Caco-2 (cell line): Measurements from ENCODE around the gene PAK4. TPM values are rescaled to one million over a fixed set of nuclear protein-coding genes. Genes with fewer than 3 reads are reported as not detected.
A peak's percentile ranks its signal among the peaks of the same experiment; 100 is the strongest.

Experiments used
- BruUV-seq: library from RNA; stranded (reverse); fragments of 400-500 nt; replicated peaks from 2 replicates; lab custom pipeline; 2021; lab: Mats Ljungman, UMichigan
- CTCF ChIA-PET: fragments of 300-600 bp; sonication (Branson Sonifier 250); formaldehyde crosslinking; loops from one replicate; lab custom pipeline; 2022; ENCODE audit warnings: antibody characterized with exemption; lab: Charles Lee
- POLR2A ChIA-PET: fragments of 300-600 bp; sonication (Branson Sonifier 250); formaldehyde crosslinking; loops from one replicate; lab custom pipeline; 2022; ENCODE audit warnings: antibody characterized with exemption; lab: Charles Lee
- DNase-seq, 2 experiments: peaks; one replicate each; pipeline versions ENCODE4 v3.0.0 to v3.0.0-alpha.2; 2020 to 2022
- H3K27me3 ChIP-seq: replicated peaks from 2 replicates; pipeline ENCODE4 v1.6.0; 2011; ENCODE audit warnings: low read length; ENCODE audit not compliant: control insufficient read depth, insufficient read depth
- H3K36me3 ChIP-seq: 2 replicates; pipeline ENCODE4 v1.5.1; 2011; ENCODE audit warnings: low read length; ENCODE audit not compliant: control insufficient read depth, insufficient read depth
- H3K4me1 ChIP-seq: fragments of 250-450 bp; sonication (Bioruptor Pico); 2 replicates; pipeline ENCODE4 v1.5.1; 2020; ENCODE audit warnings: mild to moderate bottlenecking
- H3K4me3 ChIP-seq: 2 replicates; pipeline ENCODE4 v1.5.1; 2011; ENCODE audit warnings: low read depth, mild to moderate bottlenecking, control low read depth, low read length
- H3K9me3 ChIP-seq: fragments of 250-450 bp; sonication (Bioruptor Pico); 2 replicates; pipeline ENCODE4 v1.5.1; 2020; ENCODE audit warnings: mild to moderate bottlenecking, moderate library complexity
- H3K27ac Mint-ChIP-seq: one replicate; pipeline ENCODE4 v1.8.0; 2022; ENCODE audit warnings: mixed read lengths; ENCODE audit not compliant: unreplicated experiment
- H3K27me3 Mint-ChIP-seq: one replicate; pipeline ENCODE4 v1.8.0; 2022; ENCODE audit warnings: mixed read lengths; ENCODE audit not compliant: insufficient read depth, unreplicated experiment
- H3K36me3 Mint-ChIP-seq: one replicate; pipeline ENCODE4 v1.8.0; 2022; ENCODE audit warnings: mild to moderate bottlenecking, mixed read lengths; ENCODE audit not compliant: insufficient read depth, unreplicated experiment
- H3K4me1 Mint-ChIP-seq: one replicate; pipeline ENCODE4 v1.8.0; 2022; ENCODE audit warnings: low read depth, mixed read lengths; ENCODE audit not compliant: unreplicated experiment
- H3K4me3 Mint-ChIP-seq: one replicate; pipeline ENCODE4 v1.8.0; 2022; ENCODE audit warnings: mild to moderate bottlenecking, moderate library complexity, mixed read lengths; ENCODE audit not compliant: unreplicated experiment
- H3K9me3 Mint-ChIP-seq: one replicate; pipeline ENCODE4 v1.8.0; 2022; ENCODE audit warnings: mixed read lengths; ENCODE audit not compliant: unreplicated experiment
- CTCF ChIP-seq, 2 experiments: fragments of 200-600 bp in 1 of 2; IDR thresholded peaks; 1 replicate in 1 of 2; 2 replicates in 1 of 2; pipeline versions ENCODE4 v1.5.1 to v1.8.0; 2011 to 2022; ENCODE audit warnings: antibody characterized with exemption in 1 of 2, control low read depth in 1 of 2, inconsistent platforms in 1 of 2, low read depth in 1 of 2, low read length in 1 of 2, mild to moderate bottlenecking in 1 of 2, moderate library complexity in 1 of 2; ENCODE audit not compliant: insufficient read depth in 1 of 2, severe bottlenecking in 1 of 2, unreplicated experiment in 1 of 2
- intact Hi-C: fragments of 100-400 bp; cut with micrococcal nuclease; formaldehyde crosslinking; loops from one replicate; pipeline ENCODE4 v1.10.0; 2022; ENCODE audit not compliant: unreplicated experiment
- total RNA-seq: library from RNA; stranded (reverse); gene quantifications from 2 replicates; pipeline ENCODE4 v1.2.3, GENCODE V29; 2022

PAK4 gene
- total RNA-seq, 1 experiment from 2014 or later = 112 TPM

- Mint-ChIP-seq H3K27me3 (no peaks in the 10 kb centered on the region), H3K27ac (peak overlapping the region; percentile 84), H3K4me3 (peak overlapping the region; percentile 58), H3K9me3 (no peaks in the 10 kb centered on the region), H3K36me3 (peaks cover 61% of the 10 kb centered on the region), H3K4me1 (peaks cover 65% of the 10 kb centered on the region)
- peaks cover 4% of the 10 kb centered on the region; the same call in 1 of the 2 replicates for H3K9me3 ChIP-seq
- ChIA-PET POLR2A (no interaction called here), CTCF (interaction anchor here (0.6 to 1.1 kb wide), 3 partner anchors 12 to 763 kb away, joined by 3 to 4 read pairs (median 3); no protein-coding TSS in a partner anchor)
- H3K4me1 ChIP-seq = peaks cover 55% of the 10 kb centered on the region
- no peak for DNase-seq
- no TSS peak for BruUV-seq
- intact Hi-C loops = no loop called here
- no peaks in the 10 kb centered on the region for H3K27me3 ChIP-seq
- no peak overlapping the region for H3K4me3 ChIP-seq
- TF ChIP-seq CTCF (IDR thresholded peaks at IDR 0.05; ENCODE audit: insufficient read depth in 1 of 2, low read depth in 1 of 2, low read length in 1 of 2, severe bottlenecking in 1 of 2, unreplicated experiment in 1 of 2) = no peak
- no peaks in the 10 kb centered on the region; the same call in 1 of the 2 replicates for H3K36me3 ChIP-seq
Measured at GRCh38 chr19:39145180-39145953, 19.8 kb downstream of the PAK4 start.

GRCh38 chr19:39146091-39146490 lies 20.5 kb downstream of the PAK4 start:
- no peaks in the 10 kb centered on the region; the same call in 1 of the 2 replicates for H3K36me3 ChIP-seq
- ChIA-PET POLR2A (no interaction called here), CTCF (interaction anchor here (0.6 kb wide), 2 partner anchors 158 to 762 kb away, joined by 3 read pairs; no protein-coding TSS in a partner anchor)
- no peak for TF ChIP-seq CTCF (IDR thresholded peaks at IDR 0.05; ENCODE audit: insufficient read depth in 1 of 2, low read depth in 1 of 2, low read length in 1 of 2, severe bottlenecking in 1 of 2, unreplicated experiment in 1 of 2)
- peaks cover 4% of the 10 kb centered on the region; the same call in 1 of the 2 replicates for H3K9me3 ChIP-seq
- DNase-seq = no peak
- Mint-ChIP-seq H3K27ac (peak overlapping the region; percentile 40), H3K4me1 (peaks cover 66% of the 10 kb centered on the region), H3K4me3 (no peak overlapping the region), H3K27me3 (no peaks in the 10 kb centered on the region), H3K36me3 (peaks cover 58% of the 10 kb centered on the region), H3K9me3 (no peaks in the 10 kb centered on the region)
- H3K27me3 ChIP-seq = no peaks in the 10 kb centered on the region
- intact Hi-C loops = no loop called here
- H3K4me1 ChIP-seq = peaks cover 48% of the 10 kb centered on the region
- no TSS peak for BruUV-seq
- no peak overlapping the region for H3K4me3 ChIP-seq

GRCh38 chr19:39146686-39147450 lies 21.3 kb downstream of the PAK4 start:
- peaks cover 4% of the 10 kb centered on the region; the same call in 1 of the 2 replicates for H3K9me3 ChIP-seq
- no peak for DNase-seq
- peaks cover 61% of the 10 kb centered on the region for H3K4me1 Mint-ChIP-seq
- CTCF ChIA-PET = interaction anchor here (0.6 to 0.9 kb wide), 2 partner anchors 19 to 157 kb away, joined by 3 to 4 read pairs; no protein-coding TSS in a partner anchor
- H3K36me3 Mint-ChIP-seq = peaks cover 53% of the 10 kb centered on the region
- intact Hi-C loops = no loop called here
- no peak overlapping the region for H3K27ac Mint-ChIP-seq
- peaks cover 40% of the 10 kb centered on the region for H3K4me1 ChIP-seq
- POLR2A ChIA-PET = no interaction called here
- H3K27me3 ChIP-seq = no peaks in the 10 kb centered on the region
- no peak overlapping the region for H3K4me3 Mint-ChIP-seq
- TF ChIP-seq CTCF (IDR thresholded peaks at IDR 0.05; ENCODE audit: insufficient read depth in 1 of 2, low read depth in 1 of 2, low read length in 1 of 2, severe bottlenecking in 1 of 2, unreplicated experiment in 1 of 2) = no peak
- H3K36me3 ChIP-seq = no peaks in the 10 kb centered on the region; the same call in none of the 2 replicates
- no peaks in the 10 kb centered on the region for H3K27me3 Mint-ChIP-seq
- H3K9me3 Mint-ChIP-seq = no peaks in the 10 kb centered on the region
- no peak overlapping the region for H3K4me3 ChIP-seq
- no TSS peak for BruUV-seq
